ENCODE measurements around the gene WDFY4.

Gene WDFY4

GRCh38 chr10:48838834-48839233, 154.2 kb downstream of the WDFY4 start:
- no peak for DNase-seq (ENCODE audit: insufficient read length, low spot score)
- FAIRE-seq = no peak

- DNase-seq (ENCODE audit: insufficient read length, low spot score) = peak; percentile 25
Observed at GRCh38 chr10:48839809-48840679, 155.4 kb downstream of the WDFY4 start.

GRCh38 chr10:48842231-48842630, 157.6 kb downstream of the WDFY4 start:
- no peak for DNase-seq (ENCODE audit: insufficient read length, low spot score)
- no peak for FAIRE-seq

More at GRCh38 chr10:48839809-48840679, 155.4 kb downstream of the WDFY4 start:
- no peak for FAIRE-seq

GRCh38 chr10:48843198-48843597, 158.5 kb downstream of the WDFY4 start:
- DNase-seq (ENCODE audit: insufficient read length, low spot score) (no peak), FAIRE-seq (no peak)

- FAIRE-seq (no peak), DNase-seq (ENCODE audit: insufficient read length, low spot score) (no peak)
Observed at GRCh38 chr10:48844616-48845015, 159.9 kb downstream of the WDFY4 start.

- FAIRE-seq (no peak), DNase-seq (ENCODE audit: insufficient read length, low spot score) (no peak)
Observed at GRCh38 chr10:48845512-48845911, 160.8 kb downstream of the WDFY4 start.

GRCh38 chr10:48847691-48848090, 163.0 kb downstream of the WDFY4 start:
- FAIRE-seq (no peak), DNase-seq (ENCODE audit: insufficient read length, low spot score) (no peak)

- no peak for DNase-seq (ENCODE audit: insufficient read length, low spot score)
- FAIRE-seq = no peak
Observed at GRCh38 chr10:48856855-48857254, 172.2 kb downstream of the WDFY4 start.

- FAIRE-seq = peak; percentile 40
- no peak for DNase-seq (ENCODE audit: insufficient read length, low spot score)
Observed at GRCh38 chr10:48872234-48872633, 187.6 kb downstream of the WDFY4 start.

GRCh38 chr10:48878091-48878490, 193.4 kb downstream of the WDFY4 start:
- DNase-seq (ENCODE audit: insufficient read length, low spot score) (no peak), FAIRE-seq (no peak)

- no peak for DNase-seq (ENCODE audit: insufficient read length, low spot score)
- no peak for FAIRE-seq
Observed at GRCh38 chr10:48879451-48879850, 194.8 kb downstream of the WDFY4 start.

- DNase-seq (ENCODE audit: insufficient read length, low spot score) = no peak
- no peak for FAIRE-seq
Observed at GRCh38 chr10:48880016-48880705, 195.5 kb downstream of the WDFY4 start.

GRCh38 chr10:48881937-48882336, 197.3 kb downstream of the WDFY4 start:
- DNase-seq (ENCODE audit: insufficient read length, low spot score) (no peak), FAIRE-seq (no peak)

- FAIRE-seq = no peak
Observed at GRCh38 chr10:48882881-48883280, 198.2 kb downstream of the WDFY4 start.

GRCh38 chr10:48883701-48884100, 199.0 kb downstream of the WDFY4 start:
- no peak for DNase-seq (ENCODE audit: insufficient read length, low spot score)
- FAIRE-seq = no peak

More at GRCh38 chr10:48882881-48883280, 198.2 kb downstream of the WDFY4 start:
- no peak for DNase-seq (ENCODE audit: insufficient read length, low spot score)

- no peak for FAIRE-seq
- DNase-seq (ENCODE audit: insufficient read length, low spot score) = no peak
Observed at GRCh38 chr10:48884179-48885045, 199.7 kb downstream of the WDFY4 start.

- DNase-seq (ENCODE audit: insufficient read length, low spot score) = no peak
- FAIRE-seq = no peak
Observed at GRCh38 chr10:48885376-48885775, 200.7 kb downstream of the WDFY4 start.

GRCh38 chr10:48887982-48888381, 203.3 kb downstream of the WDFY4 start:
- DNase-seq (ENCODE audit: insufficient read length, low spot score) (no peak), FAIRE-seq (no peak)

GRCh38 chr10:48890888-48891850, 206.5 kb downstream of the WDFY4 start:
- FAIRE-seq (no peak), DNase-seq (ENCODE audit: insufficient read length, low spot score) (no peak)
